Naive thymus-derived CD4-positive, alpha-beta T cell (primary cell): ENCODE data around the gene EFHC2. TPM values are rescaled to one million over a fixed set of nuclear protein-coding genes. Genes with fewer than 3 reads are reported as not detected.

Experiments used
- ATAC-seq: fragments of 150-1000 bp; cut with Tn5 transposase; 2 replicates; pipeline ENCODE4 v1.10.0; 2021; ENCODE audit warnings: mild to moderate bottlenecking, moderate library complexity
- CTCF ChIA-PET: fragments of 350-600 bp; sonication (Branson Sonifier 250); formaldehyde crosslinking; loops from one replicate; lab custom pipeline; 2021; ENCODE audit warnings: antibody characterized with exemption; lab: Charles Lee
- POLR2A ChIA-PET: fragments of 350-600 bp; sonication (Branson Sonifier 250); formaldehyde crosslinking; loops from one replicate; lab custom pipeline; 2021; ENCODE audit warnings: antibody characterized with exemption, inconsistent platforms; lab: Charles Lee
- DNase-seq, 9 donors: peaks; one replicate each; pipeline versions ENCODE4 v3.0.0 to v3.0.0-alpha.2; 2020 to 2022; ENCODE audit warnings: mixed read lengths in 1 of 9
- H3K27ac ChIP-seq: one replicate; pipeline ENCODE4 v1.7.0; 2013; ENCODE audit warnings: mild to moderate bottlenecking, low read depth, low read length, moderate library complexity
- H3K27me3 ChIP-seq, 2 donors: one replicate each; pipeline ENCODE4 v1.7.0; 2013; ENCODE audit warnings: low read length in 2 of 2, mild to moderate bottlenecking in 2 of 2, moderate library complexity in 2 of 2; ENCODE audit not compliant: control insufficient read depth in 2 of 2, insufficient read depth in 2 of 2
- H3K36me3 ChIP-seq, 3 experiments: 1 replicate in 2 of 3; 2 replicates in 1 of 3; pipeline ENCODE4 v1.7.0; 2013; ENCODE audit warnings: low read length in 3 of 3, mild to moderate bottlenecking in 3 of 3, moderate library complexity in 1 of 3; ENCODE audit not compliant: insufficient read depth in 3 of 3, control insufficient read depth in 2 of 3
- H3K4me1 ChIP-seq, 2 donors: one replicate each; pipeline ENCODE4 v1.7.0; 2013; ENCODE audit warnings: low read length in 2 of 2, mild to moderate bottlenecking in 2 of 2, moderate library complexity in 1 of 2; ENCODE audit not compliant: control insufficient read depth in 2 of 2, insufficient read depth in 2 of 2
- H3K4me3 ChIP-seq: 2 replicates; pipeline ENCODE4 v1.7.0; 2013; ENCODE audit warnings: mild to moderate bottlenecking, low read length
- H3K9me3 ChIP-seq, 3 experiments: 1 replicate in 2 of 3; 2 replicates in 1 of 3; pipeline ENCODE4 v1.7.0; 2013; ENCODE audit warnings: low read length in 3 of 3; ENCODE audit not compliant: control insufficient read depth in 2 of 3
- H3K27ac Mint-ChIP-seq, 9 donors: one replicate each; pipeline ENCODE4 v1.8.0; 2020 to 2022; ENCODE audit warnings: mixed read lengths in 9 of 9, mild to moderate bottlenecking in 8 of 9, moderate library complexity in 5 of 9, inconsistent platforms in 2 of 9
- H3K27me3 Mint-ChIP-seq, 5 donors: one replicate each; pipeline ENCODE4 v1.8.0; 2021 to 2022; ENCODE audit warnings: mixed read lengths in 5 of 5, mild to moderate bottlenecking in 1 of 5
- H3K36me3 Mint-ChIP-seq, 5 donors: one replicate each; pipeline ENCODE4 v1.8.0; 2020 to 2022; ENCODE audit warnings: mixed read lengths in 5 of 5, mild to moderate bottlenecking in 3 of 5, inconsistent platforms in 1 of 5
- H3K4me1 Mint-ChIP-seq, 7 donors: one replicate each; pipeline ENCODE4 v1.8.0; 2020 to 2022; ENCODE audit warnings: mixed read lengths in 7 of 7, mild to moderate bottlenecking in 3 of 7, inconsistent platforms in 1 of 7
- H3K4me3 Mint-ChIP-seq, 10 donors: one replicate each; pipeline ENCODE4 v1.8.0; 2020 to 2022; ENCODE audit warnings: mild to moderate bottlenecking in 10 of 10, mixed read lengths in 10 of 10, moderate library complexity in 6 of 10, inconsistent platforms in 2 of 10
- H3K9me3 Mint-ChIP-seq, 11 donors: one replicate each; pipeline ENCODE4 v1.8.0; 2020 to 2022; ENCODE audit warnings: mixed read lengths in 11 of 11, mild to moderate bottlenecking in 4 of 11, inconsistent platforms in 1 of 11, moderate library complexity in 1 of 11
- intact Hi-C, 2 donors: fragments of 100-400 bp; cut with micrococcal nuclease; formaldehyde crosslinking; loops; one replicate each; pipeline ENCODE4 v1.15.1; 2023
- polyA plus RNA-seq, 2 donors: library from polyadenylated mRNA; unstranded; fragments of 300-500 nt; fragmentation: Illumina TruSeq; gene quantifications; one replicate each; pipeline ENCODE4 v1.2.3, GENCODE V29; 2021
- total RNA-seq, 6 experiments: library from RNA in 5 of 6; stranded (reverse) in 5 of 6; gene quantifications; 1 replicate in 5 of 6; 2 replicates in 1 of 6; pipeline ENCODE4 v1.2.3 and lab custom pipeline; 2021 to 2026

Gene EFHC2
- total and polyA plus RNA-seq, 7 experiments from 2014 or later = 0.31 to 3.3 (median 2.1) TPM

- H3K4me3 ChIP-seq = no peak overlapping the region
- no peaks in the 10 kb centered on the region for H3K27me3 Mint-ChIP-seq
- no peaks in the 10 kb centered on the region for H3K27me3 ChIP-seq
- H3K36me3 Mint-ChIP-seq = peaks cover 0 to 4% (median 0%) of the 10 kb centered on the region in 5 donors
- no peaks in the 10 kb centered on the region for H3K9me3 Mint-ChIP-seq
- no peak for ATAC-seq
- ChIA-PET POLR2A (no interaction called here), CTCF (no interaction called here)
- no peaks in the 10 kb centered on the region for H3K9me3 ChIP-seq
- no peaks in the 10 kb centered on the region for H3K36me3 ChIP-seq
- H3K4me1 Mint-ChIP-seq = peaks cover 0 to 3% (median 0%) of the 10 kb centered on the region in 7 donors
- no peak for DNase-seq
- no peak overlapping the region for H3K4me3 Mint-ChIP-seq
- H3K27ac ChIP-seq = no peak overlapping the region
- no peaks in the 10 kb centered on the region for H3K4me1 ChIP-seq
- H3K27ac Mint-ChIP-seq = no peak overlapping the region
- intact Hi-C loops = no loop called here
Observed at GRCh38 chrX:44147130-44147529, 196.3 kb downstream of the EFHC2 start.

DNA sequence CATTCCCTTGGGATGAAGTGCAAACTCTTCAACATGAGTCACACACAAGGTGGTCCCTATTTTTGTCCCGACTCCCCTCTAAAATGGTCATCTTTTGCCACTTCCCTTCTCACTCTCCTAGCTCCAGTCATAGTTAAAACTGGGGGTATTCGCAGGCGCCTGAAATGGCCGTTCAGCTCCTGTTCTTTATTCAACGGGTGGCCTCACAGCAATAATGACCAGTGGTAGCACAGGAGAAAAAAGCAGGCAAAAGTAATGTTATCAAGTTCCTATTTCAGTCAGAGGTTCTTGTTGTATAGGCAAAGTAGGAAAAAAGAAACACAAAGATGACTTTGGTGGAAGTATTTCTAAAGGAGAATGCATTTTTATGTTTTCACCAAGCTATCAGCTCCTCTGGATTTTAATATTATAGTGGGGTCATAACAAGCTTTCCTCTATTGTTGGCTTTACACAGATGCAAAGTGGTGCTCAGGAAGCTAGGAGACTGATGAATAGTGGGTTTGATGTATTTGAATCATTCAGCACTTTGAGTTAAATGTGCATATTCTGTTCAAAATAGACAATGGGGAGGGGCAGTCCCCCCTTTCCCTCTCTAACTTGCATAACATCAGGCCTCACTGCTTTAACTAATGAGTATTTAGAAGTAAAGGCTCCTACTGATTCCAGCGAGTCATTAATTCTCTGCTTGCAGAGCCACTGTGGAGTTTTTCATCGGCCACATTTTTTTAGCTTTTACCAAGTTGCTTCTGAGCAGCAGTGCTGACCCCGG lies 199.1 kb downstream of the EFHC2 start:
- Histone ChIP-seq H3K4me1 (no peaks in the 10 kb centered on the region), H3K27ac (no peak overlapping the region), H3K4me3 (no peak overlapping the region), H3K9me3 (no peaks in the 10 kb centered on the region), H3K27me3 (no peaks in the 10 kb centered on the region), H3K36me3 (no peaks in the 10 kb centered on the region)
- no peak overlapping the region for H3K4me3 Mint-ChIP-seq
- ChIA-PET CTCF (no interaction called here), POLR2A (no interaction called here)
- intact Hi-C loops = no loop called here
- DNase-seq = no peak
- H3K27ac Mint-ChIP-seq = no peak overlapping the region
- H3K9me3 Mint-ChIP-seq = peaks cover 0 to 5% (median 0%) of the 10 kb centered on the region in 11 donors
- no peaks in the 10 kb centered on the region for H3K27me3 Mint-ChIP-seq
- peaks cover 0 to 4% (median 0%) of the 10 kb centered on the region in 5 donors for H3K36me3 Mint-ChIP-seq
- no peak for ATAC-seq
- H3K4me1 Mint-ChIP-seq = peaks cover 0 to 1% (median 0%) of the 10 kb centered on the region in 7 donors

DNA sequence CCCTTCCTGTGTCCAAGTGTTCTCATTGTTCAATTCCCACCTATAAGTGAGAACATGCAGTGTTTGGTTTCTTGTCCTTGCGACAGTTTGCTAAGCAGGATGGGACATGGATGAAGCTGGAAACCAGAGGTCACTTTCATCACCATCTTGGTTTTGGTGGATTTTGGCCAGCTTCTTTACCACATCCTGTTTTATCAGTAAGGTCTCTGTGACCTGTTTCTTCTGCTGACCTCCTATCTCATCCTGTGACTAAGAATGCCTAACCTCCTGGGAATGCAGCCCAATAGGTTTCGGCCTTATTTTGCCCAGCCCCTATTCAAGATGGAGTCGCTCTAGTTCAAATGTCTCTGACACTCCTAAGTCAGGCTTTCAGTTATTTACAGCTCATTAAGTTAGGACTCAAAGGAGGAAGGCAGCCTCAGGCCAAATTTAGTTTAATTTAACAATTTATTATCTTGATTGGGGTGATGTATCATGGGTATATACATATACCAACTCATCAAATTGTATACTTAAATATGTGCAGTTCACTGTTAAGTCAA lies 200.3 kb downstream of the EFHC2 start:
- Mint-ChIP-seq H3K4me1 (peaks cover 0 to 1% (median 0%) of the 10 kb centered on the region in 7 donors), H3K36me3 (peaks cover 0 to 4% (median 0%) of the 10 kb centered on the region in 5 donors), H3K27ac (no peak overlapping the region), H3K27me3 (no peaks in the 10 kb centered on the region), H3K9me3 (peaks cover 0 to 17% (median 4%) of the 10 kb centered on the region in 11 donors), H3K4me3 (no peak overlapping the region)
- no peaks in the 10 kb centered on the region for H3K4me1 ChIP-seq
- ATAC-seq (no peak), DNase-seq (no peak)
- POLR2A ChIA-PET = no interaction called here
- intact Hi-C loops = no loop called here
- H3K36me3 ChIP-seq = no peaks in the 10 kb centered on the region
- no peaks in the 10 kb centered on the region for H3K27me3 ChIP-seq
- CTCF ChIA-PET = no interaction called here
- no peaks in the 10 kb centered on the region for H3K9me3 ChIP-seq
- H3K27ac ChIP-seq = no peak overlapping the region
- H3K4me3 ChIP-seq = no peak overlapping the region

- Histone ChIP-seq H3K4me1 (no peaks in the 10 kb centered on the region), H3K27ac (no peak overlapping the region), H3K4me3 (no peak overlapping the region), H3K36me3 (no peaks in the 10 kb centered on the region), H3K27me3 (peaks cover 0 to 3% of the 10 kb centered on the region in 2 donors), H3K9me3 (no peaks in the 10 kb centered on the region)
- DNase-seq (no peak), ATAC-seq (no peak)
- peaks cover 0 to 7% (median 0%) of the 10 kb centered on the region in 5 donors for H3K27me3 Mint-ChIP-seq
- CTCF ChIA-PET = no interaction called here
- no peaks in the 10 kb centered on the region for H3K4me1 Mint-ChIP-seq
- H3K4me3 Mint-ChIP-seq = no peak overlapping the region
- POLR2A ChIA-PET = no interaction called here
- H3K36me3 Mint-ChIP-seq = no peaks in the 10 kb centered on the region
- no peak overlapping the region for H3K27ac Mint-ChIP-seq
- intact Hi-C loops = no loop called here
- peaks cover 0 to 1% (median 0%) of the 10 kb centered on the region in 11 donors for H3K9me3 Mint-ChIP-seq
Observed at GRCh38 chrX:44130189-44130588, 213.3 kb downstream of the EFHC2 start.

GRCh38 chrX:44113337-44113736 lies 230.1 kb downstream of the EFHC2 start:
- no peaks in the 10 kb centered on the region for H3K27me3 Mint-ChIP-seq
- H3K27ac ChIP-seq = no peak overlapping the region
- no peak overlapping the region for H3K4me3 Mint-ChIP-seq
- CTCF ChIA-PET = no interaction called here
- POLR2A ChIA-PET = no interaction called here
- DNase-seq = no peak
- no peaks in the 10 kb centered on the region for H3K36me3 Mint-ChIP-seq
- no peaks in the 10 kb centered on the region for H3K36me3 ChIP-seq
- intact Hi-C loops = loop anchor here in 1 of 2 donors (10.0 kb wide), 1 partner anchor 191 kb away; no protein-coding TSS in a partner anchor
- H3K27me3 ChIP-seq = no peaks in the 10 kb centered on the region
- H3K9me3 Mint-ChIP-seq = peaks cover 0 to 2% (median 0%) of the 10 kb centered on the region in 11 donors
- no peaks in the 10 kb centered on the region for H3K4me1 Mint-ChIP-seq
- no peak for ATAC-seq
- no peaks in the 10 kb centered on the region for H3K4me1 ChIP-seq
- no peaks in the 10 kb centered on the region for H3K9me3 ChIP-seq
- H3K4me3 ChIP-seq = no peak overlapping the region
- H3K27ac Mint-ChIP-seq = no peak overlapping the region

GRCh38 chrX:44106864-44107263 lies 236.6 kb downstream of the EFHC2 start:
- no peaks in the 10 kb centered on the region for H3K9me3 ChIP-seq
- peaks cover 0 to 9% (median 0%) of the 10 kb centered on the region in 5 donors for H3K36me3 Mint-ChIP-seq
- no peak overlapping the region for H3K27ac Mint-ChIP-seq
- no peak overlapping the region for H3K4me3 Mint-ChIP-seq
- no peaks in the 10 kb centered on the region for H3K27me3 ChIP-seq
- no peaks in the 10 kb centered on the region for H3K36me3 ChIP-seq
- no peaks in the 10 kb centered on the region for H3K27me3 Mint-ChIP-seq
- H3K27ac ChIP-seq = no peak overlapping the region
- no peaks in the 10 kb centered on the region for H3K4me1 ChIP-seq
- DNase-seq (no peak), ATAC-seq (no peak)
- H3K9me3 Mint-ChIP-seq = peaks cover 0 to 20% (median 5%) of the 10 kb centered on the region in 11 donors
- CTCF ChIA-PET = no interaction called here
- no peak overlapping the region for H3K4me3 ChIP-seq
- POLR2A ChIA-PET = no interaction called here
- intact Hi-C loops = no loop called here
- no peaks in the 10 kb centered on the region for H3K4me1 Mint-ChIP-seq
